ENCODE measurements around the gene FAM163B. TPM values are rescaled to one million over a fixed set of nuclear protein-coding genes. Genes with fewer than 3 reads are reported as not detected.

The FAM163B gene
- total and polyA plus RNA-seq, 4 donors: 2.1 to 4.0 (median 3.4) TPM

- no peaks in the 10 kb centered on the region for H3K36me3 ChIP-seq (ENCODE audit: control insufficient read depth in 4 of 4, insufficient read depth in 3 of 4, low read depth in 1 of 4, low read length in 3 of 4)
- 79% methylated on average over 9 of the region's 9 CpGs for WGBS
- H3K9ac ChIP-seq (ENCODE audit: low read depth in 1 of 2, low read length in 2 of 2): no peak overlapping the region
- H3K4me3 ChIP-seq (ENCODE audit: low read depth in 1 of 3, low read length in 3 of 3): no peak overlapping the region
- TF ChIP-seq EGR1 (IDR thresholded peaks at IDR 0.05; ENCODE audit: low read depth in 2 of 2): no peak
- TF ChIP-seq FOXA2 (IDR thresholded peaks at IDR 0.05): no peak
- TF ChIP-seq GABPA (IDR thresholded peaks at IDR 0.05 in 1 of 2, conservative IDR thresholded peaks at IDR 0.05 in 1 of 2): no peak
- no peak for TF ChIP-seq ZBTB33 (IDR thresholded peaks at IDR 0.05)
- no peak for TF ChIP-seq HNF4A (conservative IDR thresholded peaks at IDR 0.05)
- no peaks in the 10 kb centered on the region for H3K9me3 ChIP-seq (ENCODE audit: control insufficient read depth in 4 of 4, low read length in 3 of 4)
- no peak overlapping the region for H3K27ac ChIP-seq (ENCODE audit: low read depth in 1 of 2, low read length in 2 of 2)
- peaks cover 6 to 20% (median 19%) of the 10 kb centered on the region in 4 donors for H3K4me1 ChIP-seq (ENCODE audit: control insufficient read depth in 4 of 4, insufficient read depth in 4 of 4, low read length in 3 of 4)
- DNase-seq (ENCODE audit: low spot score): no peak
- H3K27me3 ChIP-seq (ENCODE audit: control insufficient read depth in 4 of 4, insufficient read depth in 4 of 4, low read length in 3 of 4): no peaks in the 10 kb centered on the region
Observed at GRCh38 chr9:133653638-133654037, 44.4 kb upstream of the FAM163B start.

GRCh38 chr9:133650026-133650425 is 40.8 kb upstream of the FAM163B start:
- no peaks in the 10 kb centered on the region for H3K36me3 ChIP-seq (ENCODE audit: control insufficient read depth in 4 of 4, insufficient read depth in 3 of 4, low read depth in 1 of 4, low read length in 3 of 4)
- no peak for DNase-seq (ENCODE audit: low spot score)
- H3K27me3 ChIP-seq (ENCODE audit: control insufficient read depth in 4 of 4, insufficient read depth in 4 of 4, low read length in 3 of 4): no peaks in the 10 kb centered on the region
- H3K27ac ChIP-seq (ENCODE audit: low read depth in 1 of 2, low read length in 2 of 2): no peak overlapping the region
- H3K9me3 ChIP-seq (ENCODE audit: control insufficient read depth in 4 of 4, low read length in 3 of 4): no peaks in the 10 kb centered on the region
- H3K4me1 ChIP-seq (ENCODE audit: control insufficient read depth in 4 of 4, insufficient read depth in 4 of 4, low read length in 3 of 4): no peaks in the 10 kb centered on the region
- 91% methylated on average over 12 of the region's 12 CpGs for WGBS
- TF ChIP-seq RXRA (IDR thresholded peaks at IDR 0.05): no peak
- TF ChIP-seq ZBTB33 (IDR thresholded peaks at IDR 0.05): no peak
- H3K4me3 ChIP-seq (ENCODE audit: low read depth in 1 of 3, low read length in 3 of 3): no peak overlapping the region
- H3K9ac ChIP-seq (ENCODE audit: low read depth in 1 of 2, low read length in 2 of 2): no peak overlapping the region

- Histone ChIP-seq H3K27ac (ENCODE audit: low read depth in 1 of 2, low read length in 2 of 2) (no peak overlapping the region), H3K27me3 (ENCODE audit: control insufficient read depth in 4 of 4, insufficient read depth in 4 of 4, low read length in 3 of 4) (no peaks in the 10 kb centered on the region), H3K9me3 (ENCODE audit: control insufficient read depth in 4 of 4, low read length in 3 of 4) (no peaks in the 10 kb centered on the region), H3K4me3 (ENCODE audit: low read depth in 1 of 3, low read length in 3 of 3) (no peak overlapping the region), H3K9ac (ENCODE audit: low read depth in 1 of 2, low read length in 2 of 2) (no peak overlapping the region), H3K4me1 (ENCODE audit: control insufficient read depth in 4 of 4, insufficient read depth in 4 of 4, low read length in 3 of 4) (no peaks in the 10 kb centered on the region), H3K36me3 (ENCODE audit: control insufficient read depth in 4 of 4, insufficient read depth in 3 of 4, low read depth in 1 of 4, low read length in 3 of 4) (no peaks in the 10 kb centered on the region)
- WGBS: 85% methylated on average over 7 of the region's 7 CpGs
- DNase-seq (ENCODE audit: low spot score): no peak
- TF ChIP-seq REST (IDR thresholded peaks at IDR 0.05) (no peak), ZBTB33 (IDR thresholded peaks at IDR 0.05) (no peak), RXRA (IDR thresholded peaks at IDR 0.05) (no peak), MAX (IDR thresholded peaks at IDR 0.05) (no peak), NR2F2 (IDR thresholded peaks at IDR 0.05) (no peak), CTCF (IDR thresholded peaks at IDR 0.05; ENCODE audit: low read depth, low read length, missing input control) (no peak), EGR1 (IDR thresholded peaks at IDR 0.05; ENCODE audit: low read depth in 2 of 2) (no peak), SP1 (IDR thresholded peaks at IDR 0.05) (no peak), HNF4G (IDR thresholded peaks at IDR 0.05) (no peak), ATF3 (IDR thresholded peaks at IDR 0.05) (no peak), RAD21 (IDR thresholded peaks at IDR 0.05) (no peak)
Observed at GRCh38 chr9:133649194-133649593, 40.0 kb upstream of the FAM163B start.

All from liver (tissue), 9 donors.